DMS53 treated with DMSO at 0.1 percent for 48 hours (cell line): ENCODE data around the gene GALR1.
"Not testable (repeated sequence)": the region's sequence is repeated elsewhere in the genome, so short reads cannot be mapped to it uniquely, and the experiment has no call there.

Experiments used
- DNase-seq: peaks from one replicate; lab custom pipeline; 2025; ENCODE audit not compliant: unreplicated experiment; lab: John Stamatoyannopoulos, UW

The GALR1 gene

DNA sequence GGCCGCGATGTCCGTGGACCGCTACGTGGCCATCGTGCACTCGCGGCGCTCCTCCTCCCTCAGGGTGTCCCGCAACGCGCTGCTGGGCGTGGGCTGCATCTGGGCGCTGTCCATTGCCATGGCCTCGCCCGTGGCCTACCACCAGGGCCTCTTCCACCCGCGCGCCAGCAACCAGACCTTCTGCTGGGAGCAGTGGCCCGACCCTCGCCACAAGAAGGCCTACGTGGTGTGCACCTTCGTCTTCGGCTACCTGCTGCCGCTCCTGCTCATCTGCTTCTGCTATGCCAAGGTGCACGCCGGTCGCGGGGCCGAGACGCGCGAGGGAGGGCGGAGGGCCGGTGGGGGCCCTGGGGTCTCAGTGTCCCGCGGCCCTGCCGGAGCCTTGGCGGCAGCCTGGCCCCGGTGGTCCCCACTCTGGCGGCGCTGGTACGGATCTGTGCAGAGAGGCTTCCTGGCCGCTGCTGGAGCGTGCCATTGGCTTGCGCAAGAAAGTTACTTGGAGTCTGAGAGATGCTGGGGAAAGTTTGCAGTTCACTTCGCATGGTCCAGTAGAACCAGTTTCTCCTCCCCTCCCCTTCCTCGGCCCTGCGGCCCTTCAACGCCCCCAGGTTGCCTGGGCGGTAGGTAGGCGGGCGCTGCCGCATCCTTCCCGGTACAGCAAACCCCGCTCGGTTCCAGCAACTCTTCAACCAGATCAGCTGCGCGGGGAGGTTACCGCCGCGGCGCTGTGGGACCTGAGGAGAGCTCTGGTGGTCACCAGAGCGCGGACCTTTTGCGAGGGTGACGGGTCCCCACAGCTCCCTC, 1.5 kb downstream of the GALR1 start:
- no peak for DNase-seq

DNA sequence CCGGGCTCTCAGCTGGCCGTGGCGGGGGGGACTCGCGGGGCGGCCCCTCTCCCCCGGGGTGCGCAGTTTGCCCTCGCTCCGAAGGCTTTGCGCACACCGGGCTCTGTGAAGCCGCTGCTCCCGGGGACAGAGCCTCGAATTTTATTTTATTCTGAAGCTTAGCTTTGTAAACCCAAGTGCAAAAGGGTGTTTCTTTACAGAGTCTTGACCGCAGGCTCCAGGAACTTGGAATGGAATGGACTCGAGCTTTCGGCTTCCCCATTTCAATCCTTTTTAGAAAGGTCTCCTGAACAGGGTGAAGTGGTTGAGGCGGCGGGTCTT, 2.0 kb downstream of the GALR1 start:
- DNase-seq: no peak

DNA sequence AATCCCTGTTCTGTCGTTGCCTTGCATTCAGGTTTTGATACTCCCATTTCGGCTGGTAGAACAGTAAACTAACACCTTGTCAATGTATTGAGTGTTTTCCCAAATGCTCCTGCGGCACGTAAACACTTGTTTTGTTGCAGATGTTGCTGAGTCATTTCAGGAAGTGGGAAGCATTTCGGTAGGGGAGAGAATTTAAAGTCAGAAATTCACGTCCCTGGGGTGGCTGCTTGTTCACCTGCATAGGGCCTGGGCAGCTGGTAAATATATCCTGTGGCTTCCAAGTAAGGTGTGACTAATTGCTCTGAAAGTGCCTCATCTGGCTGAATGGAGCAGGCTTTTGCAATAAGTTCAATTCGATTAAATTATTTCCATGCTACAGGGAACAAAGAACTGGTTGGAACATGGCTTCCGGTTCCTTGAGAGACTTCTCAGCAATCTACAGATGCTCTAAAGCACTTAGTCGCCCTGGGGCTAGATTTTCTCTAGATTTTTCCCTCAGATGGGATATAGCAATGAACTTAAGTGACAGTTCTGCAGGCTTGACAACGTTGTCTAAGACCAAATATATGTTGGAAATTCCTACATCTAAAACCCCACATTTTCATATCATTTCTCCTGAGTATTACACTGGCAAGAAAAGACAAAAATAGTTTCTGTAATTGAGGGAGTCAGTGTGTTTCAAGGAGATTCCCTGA, 5.2 kb downstream of the GALR1 start:
- DNase-seq: no peak

DNA sequence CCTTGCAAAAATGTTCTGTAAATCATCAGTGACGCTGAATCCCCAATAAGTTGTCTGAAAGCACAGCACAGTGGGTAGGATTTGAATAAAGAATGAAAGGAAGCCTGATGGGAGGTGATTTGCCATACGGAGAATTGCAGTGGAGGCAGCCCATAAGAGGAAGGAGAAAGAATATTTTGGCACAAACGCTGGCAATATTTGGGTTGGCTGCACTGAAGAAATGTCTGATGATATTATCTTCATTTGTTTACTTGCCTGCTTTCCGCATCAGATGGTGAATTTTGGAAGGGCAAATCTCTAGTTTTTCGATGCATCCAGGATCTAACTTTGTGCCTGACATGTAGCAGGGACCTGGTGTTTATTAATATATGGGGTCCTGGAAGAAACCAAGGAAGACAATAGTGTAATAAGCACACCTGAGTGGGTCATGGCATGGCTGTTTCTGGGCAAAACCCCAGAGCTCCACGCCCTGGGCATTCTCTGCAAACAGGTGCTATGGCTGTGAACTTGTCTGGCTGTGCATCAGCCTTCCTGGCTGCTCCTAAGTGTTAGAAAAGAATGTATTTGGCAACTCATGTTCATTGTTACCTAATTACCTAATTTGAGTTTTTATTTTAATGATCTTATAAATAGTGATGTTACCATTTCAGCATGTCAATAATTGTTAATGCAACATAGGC, 5.9 kb downstream of the GALR1 start:
- no peak for DNase-seq

DNA sequence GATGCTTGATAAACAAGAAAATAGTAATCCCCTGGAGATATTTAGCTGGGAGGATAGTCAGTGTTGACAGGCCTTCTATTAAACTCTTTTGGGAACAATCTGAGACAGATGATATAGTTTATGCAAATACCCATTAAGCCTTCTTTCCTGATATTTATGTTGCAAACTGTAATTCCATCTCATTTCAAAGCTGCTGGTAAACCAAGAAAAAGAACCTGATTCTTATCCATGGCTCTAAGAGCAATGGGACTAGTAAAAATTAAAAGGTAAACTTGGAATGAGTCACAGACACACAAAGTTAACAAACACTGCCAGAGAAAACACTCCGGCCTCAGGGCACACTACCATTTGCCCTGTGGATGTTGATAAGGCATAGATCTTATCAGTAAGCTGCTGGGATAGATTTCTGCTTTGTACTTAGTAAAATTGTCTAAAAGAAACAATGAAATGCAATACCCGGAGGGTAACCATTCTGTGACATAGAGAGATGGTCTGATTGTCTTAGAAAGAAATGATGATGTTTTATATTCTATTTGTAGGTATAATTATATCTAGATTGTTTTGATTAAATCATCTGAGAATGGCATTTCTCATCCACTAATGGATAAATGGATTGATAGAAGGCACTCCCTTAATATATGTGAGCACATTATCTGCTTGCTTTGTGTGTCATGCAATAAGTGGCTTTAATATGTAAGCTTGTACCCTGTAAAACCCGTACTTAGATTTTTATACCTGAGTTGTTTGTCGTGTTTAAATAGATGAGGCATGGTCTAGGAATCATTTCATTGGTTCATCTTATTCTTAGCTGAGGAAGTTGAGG, 13.2 kb downstream of the GALR1 start:
- DNase-seq: no peak

DNA sequence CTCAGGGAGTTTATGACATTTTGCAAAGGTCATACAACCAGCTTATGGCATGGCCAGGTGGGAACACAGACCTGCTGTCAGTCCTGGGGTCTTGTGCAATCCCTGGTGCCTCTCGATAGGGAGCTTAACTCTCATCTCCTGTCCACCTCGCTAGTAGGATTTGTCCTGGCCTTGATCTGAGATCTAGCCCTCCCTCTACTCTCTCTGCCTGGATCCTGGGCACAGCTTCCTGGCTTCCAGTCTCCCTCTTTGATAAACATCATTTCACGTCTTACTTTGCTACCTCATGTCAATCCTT, 13.8 kb downstream of the GALR1 start:
- no peak for DNase-seq

DNA sequence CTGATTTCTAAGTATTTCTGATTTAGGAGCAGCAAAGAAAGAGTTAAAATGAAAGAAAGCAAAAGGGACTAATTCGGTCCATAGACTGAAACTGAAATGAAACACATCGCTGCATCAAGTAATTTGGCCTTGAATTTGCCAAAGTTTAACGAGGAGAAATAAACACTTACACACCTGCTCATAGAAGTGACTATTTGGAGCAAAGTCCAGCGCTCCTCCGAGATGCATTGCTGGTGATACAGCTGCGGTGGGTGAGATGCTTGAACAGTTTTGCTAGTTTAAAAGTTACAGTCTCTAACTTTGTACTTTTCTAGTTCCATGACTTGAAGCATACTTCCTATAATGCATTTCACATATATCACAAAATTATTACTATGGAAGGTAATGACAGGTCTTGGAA, 18.3 kb downstream of the GALR1 start:
- DNase-seq: no peak

DNA sequence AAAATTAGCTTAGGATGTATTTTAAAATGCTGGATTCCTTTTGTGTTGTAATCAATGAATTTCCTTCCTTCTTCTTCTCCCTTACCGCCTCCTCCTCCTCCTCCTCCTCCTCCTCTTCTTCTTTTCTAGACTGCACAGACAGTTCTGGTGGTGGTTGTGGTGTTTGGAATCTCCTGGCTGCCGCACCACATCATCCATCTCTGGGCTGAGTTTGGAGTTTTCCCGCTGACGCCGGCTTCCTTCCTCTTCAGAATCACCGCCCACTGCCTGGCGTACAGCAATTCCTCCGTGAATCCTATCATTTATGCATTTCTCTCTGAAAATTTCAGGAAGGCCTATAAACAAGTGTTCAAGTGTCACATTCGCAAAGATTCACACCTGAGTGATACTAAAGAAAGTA, 18.8 kb downstream of the GALR1 start:
- no peak for DNase-seq

DNA sequence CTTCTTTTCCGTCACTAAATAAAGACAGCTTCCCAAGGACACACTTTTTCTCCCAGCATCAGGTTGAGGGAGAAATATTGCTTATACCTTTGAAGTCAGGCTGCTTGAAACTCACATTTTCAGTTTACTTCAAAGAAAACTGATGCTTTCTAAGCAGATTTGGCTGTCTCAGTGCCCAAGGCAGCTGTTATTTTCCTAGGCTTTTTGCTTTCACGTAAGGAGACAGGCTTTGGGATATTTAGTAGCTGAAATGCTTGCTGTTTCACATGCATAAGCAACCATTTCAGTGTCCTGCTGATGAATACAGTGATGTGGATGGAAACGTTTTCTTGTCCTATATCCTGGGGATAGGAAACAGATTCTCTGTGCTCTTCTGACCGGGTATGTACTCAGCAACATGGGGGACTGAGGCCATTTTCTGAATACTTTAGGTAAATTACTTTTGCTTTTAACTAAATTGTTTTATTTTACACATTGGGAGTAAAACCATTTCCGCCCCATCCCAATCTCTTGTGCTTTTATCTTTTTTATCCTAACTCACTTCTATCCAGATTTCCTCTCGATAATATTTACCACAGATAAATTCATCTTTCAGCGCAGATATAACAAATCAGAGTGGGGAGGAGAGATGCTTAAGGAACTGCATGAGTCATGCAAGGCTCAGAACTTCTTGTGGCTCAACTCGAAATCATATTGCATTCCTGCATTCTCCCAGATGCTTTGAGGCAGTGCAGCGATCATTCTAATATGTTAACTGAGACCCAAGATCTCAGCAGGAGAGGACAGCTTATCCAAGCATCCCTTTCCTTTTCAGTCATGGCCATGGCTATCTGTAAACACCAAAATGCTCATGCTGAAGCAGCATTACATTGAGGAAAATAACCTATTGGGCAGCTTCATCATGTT, 22.2 kb downstream of the GALR1 start:
- no peak for DNase-seq

DNA sequence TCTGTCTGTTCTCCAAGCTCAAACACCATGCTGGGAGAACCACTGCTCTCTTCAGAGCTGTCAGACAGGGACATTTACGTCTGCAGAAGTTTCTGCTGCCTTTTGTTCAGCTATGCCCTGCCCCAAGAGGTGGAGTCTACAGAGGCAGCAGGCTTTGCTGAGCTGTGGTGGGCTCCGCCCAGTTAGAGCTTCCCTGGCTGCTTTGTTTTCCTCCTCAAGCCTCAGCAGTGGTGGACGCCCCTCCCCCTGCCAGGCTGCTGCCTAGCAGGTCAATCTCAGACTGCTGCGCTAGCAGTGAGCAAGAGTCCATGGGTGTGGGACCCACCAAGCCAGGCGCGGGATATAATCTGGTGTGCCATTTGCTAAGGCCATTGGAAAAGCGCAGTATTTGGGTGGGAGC, 41.2 kb downstream of the GALR1 start:
- DNase-seq: not testable (repeated sequence)

DNA sequence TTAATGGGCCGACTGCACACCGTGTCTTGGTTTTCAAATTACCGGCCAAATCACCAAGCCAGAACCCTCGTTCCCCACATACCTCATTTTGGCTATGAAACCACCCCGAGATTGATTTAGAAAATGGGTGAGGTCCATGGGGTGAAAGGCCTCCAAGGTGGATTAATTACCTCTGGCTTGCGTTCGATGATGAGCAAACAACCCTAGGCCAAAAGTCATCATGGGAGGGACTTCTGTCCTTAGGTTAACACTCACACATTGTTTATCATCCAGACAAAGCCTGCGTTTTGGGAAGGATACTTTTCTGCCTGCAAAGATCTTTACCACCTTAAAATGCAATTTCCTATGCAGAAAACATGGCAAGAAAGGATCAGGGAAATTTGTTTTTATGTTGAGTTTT, 48.5 kb downstream of the GALR1 start:
- no peak for DNase-seq

DNA sequence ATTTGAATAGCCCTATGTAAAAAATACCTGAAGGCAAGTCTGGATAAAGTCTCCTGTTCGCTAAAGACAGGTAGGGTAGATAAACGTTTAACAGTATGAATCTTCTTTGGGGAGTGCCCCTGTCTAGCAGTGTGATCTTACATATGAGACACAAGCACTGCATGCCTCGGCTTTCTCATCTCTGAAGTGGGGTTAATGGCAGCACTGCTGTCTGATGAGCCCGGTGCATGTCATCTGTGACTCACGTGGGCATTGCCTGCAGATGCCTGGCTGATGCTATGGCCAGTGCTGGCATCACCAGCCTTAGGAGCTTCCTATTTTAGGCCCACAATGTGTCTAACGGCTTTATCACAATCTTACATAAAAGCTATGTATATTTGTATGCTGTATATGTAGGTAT, 50.1 kb downstream of the GALR1 start:
- DNase-seq: no peak

DNA sequence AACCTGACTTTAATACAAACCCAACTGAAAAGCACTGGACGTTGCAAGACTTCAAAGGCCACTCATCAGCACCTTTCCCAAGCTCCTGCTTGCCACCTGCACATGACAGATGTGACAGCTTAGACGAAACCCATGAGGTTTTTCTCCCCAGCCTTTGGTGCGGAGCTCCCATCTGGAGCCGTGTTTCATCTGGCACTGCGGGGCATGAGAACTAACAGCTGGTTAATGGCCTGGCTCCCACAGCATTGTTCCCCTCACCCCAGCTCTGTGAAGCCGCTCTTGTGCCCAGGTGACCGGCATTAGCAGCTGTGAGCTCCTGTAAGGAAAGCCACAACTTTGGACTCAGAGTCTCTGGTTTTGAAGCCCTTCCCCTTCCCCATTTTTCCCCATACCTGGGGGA, 50.9 kb downstream of the GALR1 start:
- no peak for DNase-seq

DNA sequence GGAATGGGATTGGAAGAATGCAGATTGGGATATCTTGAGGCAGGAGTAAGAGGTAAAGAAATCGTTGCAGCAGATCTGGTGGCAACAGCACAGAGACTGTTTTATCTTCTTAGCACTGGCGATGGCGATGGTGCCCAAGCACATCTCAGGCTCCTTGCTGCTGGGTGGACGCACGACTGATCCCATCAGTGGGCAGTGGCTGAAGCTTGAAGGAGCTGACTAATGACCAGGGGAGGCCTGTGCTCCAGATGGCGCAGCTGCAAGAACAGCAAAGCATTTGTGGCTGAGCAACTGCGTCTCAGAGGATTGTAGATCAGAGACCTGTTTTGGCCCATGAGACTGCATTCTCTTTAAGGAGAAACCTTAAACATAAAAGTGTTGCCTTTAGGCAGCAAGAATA, 54.6 kb downstream of the GALR1 start:
- DNase-seq: no peak

DNA sequence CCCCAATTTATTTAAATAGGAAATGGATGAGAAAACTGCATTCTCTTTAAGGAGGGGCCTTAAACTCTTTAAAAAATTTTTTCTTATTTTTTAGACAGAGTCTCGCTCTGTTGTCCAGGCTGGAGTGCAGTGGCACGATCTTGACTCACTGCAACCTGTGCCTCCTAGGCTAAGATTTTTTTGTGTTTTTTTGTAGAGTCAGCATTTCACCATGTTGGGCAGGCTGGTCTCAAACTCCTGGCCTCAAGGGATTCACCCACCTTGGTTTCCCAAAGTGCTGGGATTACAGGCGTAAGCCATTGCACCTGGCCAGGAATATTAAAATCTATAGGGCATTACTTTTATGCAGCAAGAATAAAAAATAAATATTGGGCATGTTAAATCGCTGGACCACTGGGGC, 56.0 kb downstream of the GALR1 start:
- no peak for DNase-seq

DNA sequence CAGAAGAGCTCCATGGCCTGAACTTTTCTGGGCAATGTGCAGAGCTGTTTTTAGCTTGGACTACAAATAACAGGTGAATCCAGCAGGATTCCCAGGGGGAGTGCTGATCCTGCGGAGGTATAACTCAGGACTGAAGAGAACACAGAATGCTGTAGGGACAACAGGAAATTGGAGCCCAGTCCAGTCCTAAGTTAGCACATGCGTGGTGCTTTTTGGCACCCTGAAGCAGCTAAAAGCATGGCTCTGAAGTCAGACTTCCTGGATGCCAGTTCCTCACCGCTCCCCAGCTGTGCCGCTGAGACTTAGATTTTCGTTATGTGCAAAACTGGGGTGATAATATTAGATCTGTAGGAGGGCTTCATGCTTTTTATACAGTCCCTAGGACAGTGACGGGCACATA, 58.6 kb downstream of the GALR1 start:
- DNase-seq: no peak

DNA sequence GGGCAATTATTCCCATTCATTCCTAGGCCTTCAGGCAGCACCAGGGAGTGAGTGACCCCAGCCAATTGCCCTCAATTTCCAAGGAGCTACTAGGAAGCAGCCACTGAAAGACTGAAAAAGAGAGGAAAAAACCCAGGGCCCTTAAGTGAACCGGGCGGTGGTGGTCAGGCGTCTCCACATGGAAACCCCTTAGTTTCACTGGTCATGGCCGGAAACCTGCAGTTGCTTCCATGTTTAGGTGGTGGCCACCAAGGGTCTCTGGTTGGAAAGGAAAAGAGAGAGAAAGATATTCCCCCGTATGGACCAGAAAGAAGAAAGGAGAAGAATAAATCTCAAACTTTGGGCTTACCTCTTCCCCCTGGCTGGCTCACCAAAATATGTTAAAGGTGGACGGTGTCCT, 64.9 kb downstream of the GALR1 start:
- no peak for DNase-seq

DNA sequence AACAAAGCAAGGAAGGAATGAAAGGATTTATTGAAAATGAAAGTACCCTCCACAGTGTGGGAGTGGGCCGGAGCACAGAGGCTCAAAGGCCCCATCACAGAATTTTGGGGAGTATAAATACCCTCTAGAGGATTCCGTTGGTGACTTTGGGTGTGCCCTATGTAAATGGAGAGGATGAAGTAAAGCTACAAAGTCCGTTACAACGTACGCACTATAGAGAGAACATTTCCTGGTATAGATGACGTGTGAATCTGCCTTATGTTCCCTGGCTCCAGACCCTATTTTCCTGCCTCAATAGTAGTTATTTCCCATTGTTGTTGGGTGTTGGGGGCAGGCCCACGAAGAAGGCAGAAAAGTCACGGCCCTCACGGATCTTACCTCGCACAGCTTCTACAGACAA, 65.3 kb downstream of the GALR1 start:
- no peak for DNase-seq

DNA sequence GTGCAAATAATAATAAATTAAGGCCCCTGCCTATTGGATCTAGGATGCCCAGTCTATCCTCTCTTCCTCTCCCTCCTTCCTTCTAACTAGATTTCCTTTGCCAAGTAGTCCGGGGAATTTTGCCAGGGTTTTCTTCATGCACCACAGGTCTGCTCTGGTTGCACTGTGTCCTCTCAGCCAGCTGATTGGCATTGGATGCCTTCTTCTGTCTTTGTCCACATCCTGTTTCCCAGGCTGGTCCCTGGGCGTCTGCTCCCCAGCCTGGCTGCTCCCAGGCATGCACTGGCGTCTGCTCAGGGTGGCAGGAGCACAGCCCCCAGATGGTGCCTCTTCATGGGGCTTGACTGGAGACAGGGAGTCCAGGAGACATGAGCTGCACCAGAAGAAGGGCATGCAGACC, 66.4 kb downstream of the GALR1 start:
- DNase-seq: no peak

DNA sequence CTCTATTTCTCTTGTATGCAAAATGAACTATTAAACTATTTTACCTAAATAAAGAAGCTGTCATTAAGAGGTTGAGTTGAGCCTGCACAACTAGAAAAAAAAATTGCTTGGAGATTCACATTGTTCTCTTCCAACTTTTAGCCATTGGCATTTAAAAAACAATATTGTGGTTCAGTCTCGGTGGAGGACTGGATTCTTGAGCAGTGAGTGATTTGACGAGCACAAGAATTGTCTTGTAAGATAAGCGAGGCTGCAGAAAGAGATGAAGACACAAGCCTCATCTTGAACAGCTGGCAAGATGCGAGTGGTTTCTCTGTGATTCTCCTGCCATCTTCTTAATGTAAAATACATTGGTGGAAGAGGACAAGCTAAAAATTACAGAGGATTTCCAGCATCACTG, 67.0 kb downstream of the GALR1 start:
- DNase-seq: no peak
